SK-N-SH (cell line): ENCODE measurements around the gene BLOC1S6. TPM values are rescaled to one million over a fixed set of nuclear protein-coding genes. Genes with fewer than 3 reads are reported as not detected.
"Not testable (repeated sequence)": the region's sequence is repeated elsewhere in the genome, so short reads cannot be mapped to it uniquely, and the experiment has no call there.

Source experiments
- CTCF ChIA-PET: fragments of 300-600, 350-600 bp; formaldehyde crosslinking; extraction: SDS; loops from one replicate; lab custom pipeline; 2021; lab: Yijun Ruan, JAX
- POLR2A ChIA-PET: fragments of 350-600 bp; sonication (Branson Sonifier 250); formaldehyde crosslinking; extraction: SDS; loops from one replicate; lab custom pipeline; 2020; ENCODE audit warnings: antibody characterized with exemption, inconsistent platforms; lab: Yijun Ruan, JAX
- DNase-seq: peaks from one replicate; pipeline ENCODE4 v3.0.0; 2012
- H2AFZ ChIP-seq: fragments of 200-600 bp; sonication (generic); 2 replicates; pipeline ENCODE4 v1.8.1; 2016; ENCODE audit warnings: antibody characterized with exemption, mild to moderate bottlenecking, low read depth
- H3F3A ChIP-seq: fragments of 200-600 bp; sonication (generic); replicated peaks from 2 replicates; pipeline ENCODE3; 2016; ENCODE audit warnings: antibody characterized with exemption, mild to moderate bottlenecking; ENCODE audit not compliant: insufficient read depth
- H3K27ac ChIP-seq, 2 experiments: fragments of 200-500 bp in 1 of 2; fragments of 200-600 bp in 1 of 2; sonication (Bioruptor generic) in 1 of 2; sonication (generic), shearing (Covaris generic) in 1 of 2; 2 replicates each; pipeline versions ENCODE4 v1.5.1 to v1.6.1; 2014 to 2016; ENCODE audit warnings: low read depth in 2 of 2, inconsistent platforms in 1 of 2, low read length in 1 of 2, mild to moderate bottlenecking in 1 of 2, mixed read lengths in 1 of 2
- H3K27me3 ChIP-seq: fragments of 200-600 bp; sonication (generic), shearing (Covaris generic); 2 replicates; pipeline ENCODE4 v1.6.1; 2016; ENCODE audit warnings: mixed run types; ENCODE audit not compliant: insufficient read depth
- H3K36me3 ChIP-seq, 2 experiments: fragments of 200-500 bp in 1 of 2; fragments of 200-600 bp in 1 of 2; sonication (Bioruptor generic) in 1 of 2; sonication (generic) in 1 of 2; replicated peaks in 1 of 2; 2 replicates each; pipeline versions ENCODE3 to v1.5.1; 2014 to 2016; ENCODE audit warnings: low read length in 1 of 2, mild to moderate bottlenecking in 1 of 2; ENCODE audit not compliant: insufficient read depth in 2 of 2, control insufficient read depth in 1 of 2
- H3K4me1 ChIP-seq, 2 experiments: fragments of 200-500 bp in 1 of 2; fragments of 200-600 bp in 1 of 2; sonication (Bioruptor generic) in 1 of 2; sonication (generic), shearing (Covaris generic) in 1 of 2; 2 replicates each; pipeline versions ENCODE4 v1.5.1 to v1.6.1; 2014 to 2016; ENCODE audit warnings: low read depth in 1 of 2, low read length in 1 of 2, mixed run types in 1 of 2; ENCODE audit not compliant: insufficient read depth in 2 of 2, control insufficient read depth in 1 of 2
- H3K4me2 ChIP-seq: fragments of 200-600 bp; sonication (generic), shearing (Covaris generic); 2 replicates; pipeline ENCODE4 v1.6.1; 2017; ENCODE audit warnings: mixed run types
- H3K4me3 ChIP-seq, 2 experiments: fragments of 200-500 bp in 1 of 2; fragments of 200-600 bp in 1 of 2; sonication (Bioruptor generic) in 1 of 2; sonication (generic), shearing (Covaris generic) in 1 of 2; 2 replicates each; pipeline versions ENCODE4 v1.5.1 to v1.8.1; 2014 to 2016; ENCODE audit warnings: low read depth in 2 of 2, inconsistent platforms in 1 of 2, low read length in 1 of 2, mild to moderate bottlenecking in 1 of 2, mixed read lengths in 1 of 2, moderate library complexity in 1 of 2
- H3K79me2 ChIP-seq: fragments of 200-600 bp; sonication (generic); 2 replicates; pipeline ENCODE4 v1.8.1; 2017; ENCODE audit warnings: mild to moderate bottlenecking; ENCODE audit not compliant: insufficient read depth
- H3K9ac ChIP-seq: fragments of 200-600 bp; sonication (generic); 2 replicates; pipeline ENCODE4 v1.6.1; 2017; ENCODE audit warnings: mixed run types
- H3K9me2 ChIP-seq: fragments of 200-600 bp; sonication (generic); 2 replicates; pipeline ENCODE4 v1.6.1; 2017; ENCODE audit warnings: mixed run types
- H3K9me3 ChIP-seq: fragments of 200-600 bp; sonication (generic); 2 replicates; pipeline ENCODE4 v1.6.1; 2017; ENCODE audit warnings: mixed run types, mild to moderate bottlenecking, moderate library complexity
- H4K20me1 ChIP-seq: fragments of 200-600 bp; sonication (generic); 2 replicates; pipeline ENCODE4 v1.6.1; 2017; ENCODE audit warnings: mild to moderate bottlenecking, mixed run types; ENCODE audit not compliant: insufficient read depth
- CHD2 ChIP-seq: fragments of 150-350 bp; IDR thresholded peaks from 2 replicates; pipeline ENCODE4 v1.6.1; 2018; ENCODE audit warnings: low read length; ENCODE audit not compliant: partially characterized antibody
- ELF1 ChIP-seq: IDR thresholded peaks from 2 replicates; pipeline ENCODE4 v1.4.0; 2012
- EP300 ChIP-seq, 2 experiments: IDR thresholded peaks; 2 replicates each; pipeline versions ENCODE4 v1.4.0 to v1.6.1; 2012; ENCODE audit warnings: borderline replicate concordance in 1 of 2, low read depth in 1 of 2, low read length in 1 of 2
- EZH2phosphoT487 ChIP-seq: fragments of 200-600 bp; sonication (generic); IDR thresholded peaks from 2 replicates; pipeline ENCODE4 v1.6.1; 2017; ENCODE audit warnings: low read depth, mixed run types, mild to moderate bottlenecking, antibody characterized with exemption, moderate library complexity, borderline replicate concordance
- FOSL2 ChIP-seq: IDR thresholded peaks from 2 replicates; pipeline ENCODE4 v1.4.0; 2012; ENCODE audit warnings: low read depth, mild to moderate bottlenecking, moderate library complexity, borderline replicate concordance
- FOXM1 ChIP-seq: IDR thresholded peaks from 2 replicates; pipeline ENCODE4 v1.4.0; 2012; ENCODE audit warnings: low read depth, mild to moderate bottlenecking
- JUND ChIP-seq: IDR thresholded peaks from 2 replicates; pipeline ENCODE4 v1.4.0; 2012
- MEF2A ChIP-seq: IDR thresholded peaks from 2 replicates; pipeline ENCODE4 v1.4.0; 2012; ENCODE audit warnings: low read depth, borderline replicate concordance
- MXI1 ChIP-seq: IDR thresholded peaks from 2 replicates; pipeline ENCODE4 v1.6.1; 2012; ENCODE audit warnings: mild to moderate bottlenecking, low read depth, low read length, improper control_type of control experiment
- NFIC ChIP-seq: IDR thresholded peaks from 2 replicates; pipeline ENCODE4 v1.4.0; 2012; ENCODE audit warnings: borderline replicate concordance
- NRF1 ChIP-seq: IDR thresholded peaks from 2 replicates; pipeline ENCODE4 v1.6.1; 2012; ENCODE audit warnings: low read depth, mild to moderate bottlenecking, low read length
- POLR2AphosphoS5 ChIP-seq: IDR thresholded peaks from 2 replicates; pipeline ENCODE4 v1.6.1; 2012; ENCODE audit warnings: low read depth, low read length
- RAD21 ChIP-seq: IDR thresholded peaks from 2 replicates; pipeline ENCODE4 v1.6.1; 2012; ENCODE audit warnings: mild to moderate bottlenecking, low read length
- RCOR1 ChIP-seq: fragments of 150-350 bp; IDR thresholded peaks from 2 replicates; pipeline ENCODE4 v1.6.1; 2017; ENCODE audit warnings: antibody characterized with exemption, low read length
- RFX5 ChIP-seq: IDR thresholded peaks from 2 replicates; pipeline ENCODE4 v1.6.1; 2012; ENCODE audit warnings: mild to moderate bottlenecking, improper control_type of control experiment, low read length
- RXRA ChIP-seq: IDR thresholded peaks from 2 replicates; pipeline ENCODE4 v1.4.0; 2012; ENCODE audit warnings: low read depth, mild to moderate bottlenecking, borderline replicate concordance
- TCF12 ChIP-seq: IDR thresholded peaks from 2 replicates; pipeline ENCODE4 v1.4.0; 2012
- TEAD4 ChIP-seq: IDR thresholded peaks from 2 replicates; pipeline ENCODE4 v1.4.0; 2012; ENCODE audit warnings: mild to moderate bottlenecking, borderline replicate concordance; ENCODE audit not compliant: insufficient read depth
- YY1 ChIP-seq: IDR thresholded peaks from 2 replicates; pipeline ENCODE4 v1.4.0; 2012; ENCODE audit warnings: low read depth, mild to moderate bottlenecking
- WGBS: methylation state at CpG from one replicate; pipeline ENCODE4 v1.1.6; 2017; ENCODE audit warnings: low lambda C conversion rate; 5-methylcytosine and 5-hydroxymethylcytosine counted together
- polyA plus RNA-seq, 3 experiments: library from polyadenylated mRNA; depleted of rRNA; stranded (reverse); fragments of >200 nt; gene quantifications; 2 replicates each; pipeline ENCODE4 v1.2.3, GENCODE V29; 2012
- TF ChIP-seq, protein P1 (sequence below): IDR thresholded peaks from 2 replicates; pipeline ENCODE4 v1.4.0; 2012; ENCODE audit warnings: low read depth, borderline replicate concordance
- TF ChIP-seq, protein P2 (sequence below): IDR thresholded peaks from 2 replicates; pipeline ENCODE4 v1.4.0; 2012; ENCODE audit warnings: low read depth
- TF ChIP-seq, protein P3 (sequence below): fragments of 150-350 bp; IDR thresholded peaks from 2 replicates; pipeline ENCODE4 v1.6.1; 2017; ENCODE audit warnings: antibody characterized with exemption, low read length, low read depth, borderline replicate concordance

BLOC1S6 gene
- polyA plus RNA-seq, 1 of the 3 experiments (the other 2 are of a cell fraction), result 11.3 TPM

- TF ChIP-seq, protein P1, sequence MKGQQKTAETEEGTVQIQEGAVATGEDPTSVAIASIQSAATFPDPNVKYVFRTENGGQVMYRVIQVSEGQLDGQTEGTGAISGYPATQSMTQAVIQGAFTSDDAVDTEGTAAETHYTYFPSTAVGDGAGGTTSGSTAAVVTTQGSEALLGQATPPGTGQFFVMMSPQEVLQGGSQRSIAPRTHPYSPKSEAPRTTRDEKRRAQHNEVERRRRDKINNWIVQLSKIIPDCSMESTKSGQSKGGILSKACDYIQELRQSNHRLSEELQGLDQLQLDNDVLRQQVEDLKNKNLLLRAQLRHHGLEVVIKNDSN, result no peak
- no peak for TF ChIP-seq ELF1
- no peak for TF ChIP-seq TCF12
- TF ChIP-seq RFX5, result no peak
- TF ChIP-seq CHD2, result no peak
- TF ChIP-seq, all 33 proteins: peak for 0
These were observed 60.6 kb downstream of the BLOC1S6 start (continued) for GRCh38 chr15:45647828-45648227.

- no peaks in the 10 kb centered on the region for H3K36me3 ChIP-seq
- H3K4me1 ChIP-seq, result no peaks in the 10 kb centered on the region; a peak in 1 of 4 replicates
- no peak overlapping the region for H3K4me3 ChIP-seq
- H3K27me3 ChIP-seq, result no peaks in the 10 kb centered on the region
- no peaks in the 10 kb centered on the region for H3F3A ChIP-seq
- TF ChIP-seq JUND, result peak; percentile 14; the same call in 1 of the 2 replicates
- TF ChIP-seq RXRA, result no peak
- TF ChIP-seq, protein P2, sequence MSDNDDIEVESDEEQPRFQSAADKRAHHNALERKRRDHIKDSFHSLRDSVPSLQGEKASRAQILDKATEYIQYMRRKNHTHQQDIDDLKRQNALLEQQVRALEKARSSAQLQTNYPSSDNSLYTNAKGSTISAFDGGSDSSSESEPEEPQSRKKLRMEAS, result no peak
- TF ChIP-seq MEF2A, result no peak
- TF ChIP-seq TEAD4, result no peak
- TF ChIP-seq MXI1, result no peak
- TF ChIP-seq YY1, result no peak
- TF ChIP-seq FOXM1, result no peak
- TF ChIP-seq, protein P1, result peak; percentile 51; the same call in 1 of the 2 replicates
- no peak for TF ChIP-seq EZH2phosphoT487
- TF ChIP-seq, protein P3, sequence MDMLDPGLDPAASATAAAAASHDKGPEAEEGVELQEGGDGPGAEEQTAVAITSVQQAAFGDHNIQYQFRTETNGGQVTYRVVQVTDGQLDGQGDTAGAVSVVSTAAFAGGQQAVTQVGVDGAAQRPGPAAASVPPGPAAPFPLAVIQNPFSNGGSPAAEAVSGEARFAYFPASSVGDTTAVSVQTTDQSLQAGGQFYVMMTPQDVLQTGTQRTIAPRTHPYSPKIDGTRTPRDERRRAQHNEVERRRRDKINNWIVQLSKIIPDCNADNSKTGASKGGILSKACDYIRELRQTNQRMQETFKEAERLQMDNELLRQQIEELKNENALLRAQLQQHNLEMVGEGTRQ, result no peak
- TF ChIP-seq CHD2, result no peak
- no peak for TF ChIP-seq POLR2AphosphoS5
- TF ChIP-seq RCOR1, result no peak
- TF ChIP-seq EP300 (IDR thresholded peaks at IDR 0.05; ENCODE audit: borderline replicate concordance in 1 of 2, low read depth in 1 of 2, low read length in 1 of 2), result no peak
- TF ChIP-seq RAD21, result no peak
- no peak for TF ChIP-seq NRF1
- TF ChIP-seq FOSL2, result peak; percentile 56
- no peak for TF ChIP-seq NFIC
- peak; percentile 23; the same call in 1 of the 2 replicates for TF ChIP-seq TCF12
- WGBS, result 76% methylated on average over 4 of the region's 4 CpGs
- H3K4me2 ChIP-seq, result no peak overlapping the region; the same call in 1 of the 2 replicates
- no peaks in the 10 kb centered on the region for H3K9me3 ChIP-seq
- CTCF ChIA-PET, result no interaction called here
- no peaks in the 10 kb centered on the region for H3K9me2 ChIP-seq
- POLR2A ChIA-PET, result interaction anchor here (0.7 kb wide), 1 partner anchor 15 kb away, joined by 3 read pairs; no protein-coding TSS in a partner anchor
- no peak for DNase-seq
- no peak overlapping the region for H3K9ac ChIP-seq
- no peak overlapping the region; a peak in 1 of 4 replicates for H3K27ac ChIP-seq
- no peak overlapping the region; the same call in 1 of the 2 replicates for H2AFZ ChIP-seq
- H4K20me1 ChIP-seq, result no peaks in the 10 kb centered on the region
- no peaks in the 10 kb centered on the region for H3K79me2 ChIP-seq
These were observed 61.5 kb downstream of the BLOC1S6 start for GRCh38 chr15:45648521-45649200.

- H3K9ac ChIP-seq, H3K4me1 ChIP-seq, H3K27ac ChIP-seq, H3K4me2 ChIP-seq, H3K79me2 ChIP-seq, H2AFZ ChIP-seq, H3K4me3 ChIP-seq, H3K36me3 ChIP-seq, DNase-seq, H3F3A ChIP-seq, POLR2A ChIA-PET, H4K20me1 ChIP-seq, CTCF ChIA-PET, H3K9me2 ChIP-seq, H3K9me3 ChIP-seq, H3K27me3 ChIP-seq: not testable (repeated sequence)
- 86% methylated on average over 9 of the region's 11 CpGs for WGBS
These were observed 62.8 kb downstream of the BLOC1S6 start for GRCh38 chr15:45650007-45650406.
